ENCODE results near the gene KRT85. TPM values are rescaled to one million over a fixed set of nuclear protein-coding genes. Genes with fewer than 3 reads are reported as not detected.
"Not testable (repeated sequence)": the region's sequence is repeated elsewhere in the genome, so short reads cannot be mapped to it uniquely, and the experiment has no call there.

The KRT85 gene
- not detected for total RNA-seq
- long read RNA-seq: 0 reads

- intact Hi-C loops (cut with DNase I): no loop called here
- no peak for ATAC-seq
Measured at GRCh38 chr12:52366738-52367485, at the start of gene KRT85. Gene KRT85 (minus strand): TSS chr12:52367481. CDS start chr12:52367405, 76 bp downstream.

GRCh38 chr12:52416795-52417194 is 49.5 kb upstream of the KRT85 start:
- intact Hi-C loops (cut with DNase I): no loop called here
- no peak for DNase-seq (ENCODE audit: missing footprints)
- ATAC-seq: peak; percentile 63

More at GRCh38 chr12:52366738-52367485, at the start of gene KRT85:
- no peak for DNase-seq (ENCODE audit: missing footprints)

- DNase-seq (ENCODE audit: missing footprints) (no peak), ATAC-seq (peak; percentile 95)
- intact Hi-C loops (cut with DNase I): no loop called here
Measured at GRCh38 chr12:52415870-52416750, 48.8 kb upstream of the KRT85 start.

- intact Hi-C loops (cut with DNase I): no loop called here
Measured at GRCh38 chr12:52414936-52415335, 47.7 kb upstream of the KRT85 start.

GRCh38 chr12:52413782-52414345 is 46.6 kb upstream of the KRT85 start:
- intact Hi-C loops (cut with DNase I): no loop called here
- ATAC-seq (no peak), DNase-seq (ENCODE audit: missing footprints) (no peak)

More at GRCh38 chr12:52414936-52415335, 47.7 kb upstream of the KRT85 start:
- DNase-seq (ENCODE audit: missing footprints) (no peak), ATAC-seq (no peak)

GRCh38 chr12:52413202-52413601 is 45.9 kb upstream of the KRT85 start:
- DNase-seq (ENCODE audit: missing footprints): no peak
- no peak for ATAC-seq
- intact Hi-C loops (cut with DNase I): no loop called here

GRCh38 chr12:52411815-52412214 is 44.5 kb upstream of the KRT85 start:
- no peak for ATAC-seq

GRCh38 chr12:52410589-52411248 is 43.4 kb upstream of the KRT85 start:
- intact Hi-C loops (cut with DNase I); ATAC-seq; DNase-seq (ENCODE audit: missing footprints): not testable (repeated sequence)

More at GRCh38 chr12:52411815-52412214, 44.5 kb upstream of the KRT85 start:
- no peak for DNase-seq (ENCODE audit: missing footprints)
- intact Hi-C loops (cut with DNase I): no loop called here

- ATAC-seq (no peak), DNase-seq (ENCODE audit: missing footprints) (no peak)
- intact Hi-C loops (cut with DNase I): no loop called here
Measured at GRCh38 chr12:52407918-52408317, 40.6 kb upstream of the KRT85 start.

- ATAC-seq (no peak), DNase-seq (ENCODE audit: missing footprints) (no peak)
- intact Hi-C loops (cut with DNase I): no loop called here
Measured at GRCh38 chr12:52405922-52406385, 38.7 kb upstream of the KRT85 start, which contains the start of gene KRT82. Gene KRT82 (minus strand): TSS chr12:52406335. CDS start chr12:52406277, 58 bp downstream.

GRCh38 chr12:52404951-52405350 is 37.7 kb upstream of the KRT85 start:
- no peak for DNase-seq (ENCODE audit: missing footprints)
- no peak for ATAC-seq
- intact Hi-C loops (cut with DNase I): no loop called here

- ATAC-seq: no peak
- DNase-seq (ENCODE audit: missing footprints): no peak
Measured at GRCh38 chr12:52403561-52403960, 36.3 kb upstream of the KRT85 start.

GRCh38 chr12:52402873-52403540 is 35.7 kb upstream of the KRT85 start:
- DNase-seq (ENCODE audit: missing footprints) (no peak), ATAC-seq (no peak)
- intact Hi-C loops (cut with DNase I): no loop called here

More at GRCh38 chr12:52403561-52403960, 36.3 kb upstream of the KRT85 start:
- intact Hi-C loops (cut with DNase I): no loop called here

- ATAC-seq (no peak), DNase-seq (ENCODE audit: missing footprints) (no peak)
- intact Hi-C loops (cut with DNase I): no loop called here
Measured at GRCh38 chr12:52402377-52402776, 35.1 kb upstream of the KRT85 start.

- DNase-seq (ENCODE audit: missing footprints) (no peak), ATAC-seq (no peak)
- intact Hi-C loops (cut with DNase I): no loop called here
Measured at GRCh38 chr12:52401926-52402325, 34.6 kb upstream of the KRT85 start.

GRCh38 chr12:52401526-52401925 is 34.2 kb upstream of the KRT85 start:
- DNase-seq (ENCODE audit: missing footprints) (no peak), ATAC-seq (no peak)
- intact Hi-C loops (cut with DNase I): no loop called here

GRCh38 chr12:52400906-52401305 is 33.6 kb upstream of the KRT85 start:
- ATAC-seq (no peak), DNase-seq (ENCODE audit: missing footprints) (no peak)
- intact Hi-C loops (cut with DNase I): no loop called here

GRCh38 chr12:52399756-52400155 is 32.5 kb upstream of the KRT85 start:
- no peak for DNase-seq (ENCODE audit: missing footprints)
- intact Hi-C loops (cut with DNase I): no loop called here

More at GRCh38 chr12:52399756-52400155, 32.5 kb upstream of the KRT85 start:
- no peak for ATAC-seq
